DMS114 treated with DMSO at 0.1 percent for 48 hours (cell line): ENCODE data around the gene OPRL1.
"Not testable (repeated sequence)": the region's sequence is repeated elsewhere in the genome, so short reads cannot be mapped to it uniquely, and the experiment has no call there.

ENCODE experiments used
- DNase-seq: peaks from one replicate; lab custom pipeline; 2025; ENCODE audit not compliant: unreplicated experiment; lab: John Stamatoyannopoulos, UW

The OPRL1 gene

GRCh38 chr20:64083804-64084684 is 4.2 kb downstream of the OPRL1 start, which contains the start of gene LKAAEAR1:
Gene LKAAEAR1, minus strand, starts transcription at chr20:64084398. Its CDS starts 179 bp downstream, at chr20:64084219.
- no peak for DNase-seq

- DNase-seq = no peak
Measured at GRCh38 chr20:64084685-64085152, 4.8 kb downstream of the OPRL1 start.

GRCh38 chr20:64086801-64087200 is 6.9 kb downstream of the OPRL1 start:
- DNase-seq = no peak

- not testable (repeated sequence) for DNase-seq
Measured at GRCh38 chr20:64087226-64087825, 7.4 kb downstream of the OPRL1 start.

- not testable (repeated sequence) for DNase-seq
Measured at GRCh38 chr20:64088586-64088985, 8.7 kb downstream of the OPRL1 start.

GRCh38 chr20:64090165-64090564 is 10.3 kb downstream of the OPRL1 start:
- no peak for DNase-seq

- no peak for DNase-seq
Measured at GRCh38 chr20:64091340-64091739, 11.5 kb downstream of the OPRL1 start.

GRCh38 chr20:64091770-64092169 is 11.9 kb downstream of the OPRL1 start:
- DNase-seq = no peak

GRCh38 chr20:64092258-64093012 is 12.6 kb downstream of the OPRL1 start:
- no peak for DNase-seq

- DNase-seq = no peak
Measured at GRCh38 chr20:64093013-64093503, 13.2 kb downstream of the OPRL1 start.

GRCh38 chr20:64095455-64095854 is 15.6 kb downstream of the OPRL1 start:
- DNase-seq = no peak

GRCh38 chr20:64095927-64096326 is 16.0 kb downstream of the OPRL1 start:
- DNase-seq = no peak

- DNase-seq = no peak
Measured at GRCh38 chr20:64096535-64096934, 16.7 kb downstream of the OPRL1 start.

GRCh38 chr20:64098471-64099013 is 18.7 kb downstream of the OPRL1 start:
- DNase-seq = no peak

- DNase-seq = no peak
Measured at GRCh38 chr20:64099086-64099786, 19.4 kb downstream of the OPRL1 start.

GRCh38 chr20:64099880-64100565 is 20.1 kb downstream of the OPRL1 start:
- no peak for DNase-seq

- no peak for DNase-seq
Measured at GRCh38 chr20:64100566-64100888, 20.6 kb downstream of the OPRL1 start.

GRCh38 chr20:64100946-64101688 is 21.2 kb downstream of the OPRL1 start:
- DNase-seq = no peak
